KMS-11 (cell line): ENCODE results near the gene AUTS2.

Source experiments
- H2AFZ ChIP-seq: fragments of 200-600 bp; sonication (generic); 2 replicates; pipeline ENCODE4 v1.6.1; 2016; ENCODE audit warnings: antibody characterized with exemption, mixed run types, low read depth
- H3K27ac ChIP-seq: fragments of 200-600 bp; sonication (generic); 2 replicates; pipeline ENCODE4 v1.6.1; 2016; ENCODE audit warnings: mild to moderate bottlenecking, mixed run types
- H3K27me3 ChIP-seq: fragments of 200-600 bp; sonication (generic); 2 replicates; pipeline ENCODE4 v1.6.1; 2017; ENCODE audit warnings: mild to moderate bottlenecking, low read depth, mixed run types, moderate library complexity; ENCODE audit not compliant: insufficient read depth
- H3K36me3 ChIP-seq: fragments of 200-600 bp; sonication (generic); 2 replicates; pipeline ENCODE4 v1.6.1; 2017; ENCODE audit warnings: mild to moderate bottlenecking, mixed run types; ENCODE audit not compliant: insufficient read depth
- H3K4me1 ChIP-seq: fragments of 200-600 bp; sonication (generic); 2 replicates; pipeline ENCODE4 v1.6.1; 2016; ENCODE audit warnings: mild to moderate bottlenecking, low read depth, mixed run types; ENCODE audit not compliant: poor library complexity, severe bottlenecking
- H3K4me2 ChIP-seq: fragments of 200-600 bp; sonication (generic); 2 replicates; pipeline ENCODE4 v1.7.0; 2016; ENCODE audit warnings: mild to moderate bottlenecking, mixed run types
- H3K4me3 ChIP-seq: fragments of 200-600 bp; sonication (generic); IDR thresholded peaks from 2 replicates; pipeline ENCODE4 v1.6.1; 2017; ENCODE audit warnings: low read depth, low read length, mixed read lengths; ENCODE audit not compliant: insufficient read depth
- H3K79me2 ChIP-seq: fragments of 200-600 bp; sonication (generic); 2 replicates; pipeline ENCODE4 v1.6.1; 2016; ENCODE audit warnings: low read depth, mixed run types; ENCODE audit not compliant: insufficient read depth
- H3K9ac ChIP-seq: fragments of 200-600 bp; sonication (generic); 2 replicates; pipeline ENCODE4 v1.6.1; 2016; ENCODE audit warnings: mild to moderate bottlenecking, mixed run types
- H4K20me1 ChIP-seq: fragments of 200-600 bp; sonication (generic); 2 replicates; pipeline ENCODE4 v1.6.1; 2016; ENCODE audit warnings: mild to moderate bottlenecking, mixed run types; ENCODE audit not compliant: insufficient read depth
- TF ChIP-seq, protein P1 (sequence below): fragments of 200-600 bp; sonication (generic); conservative IDR thresholded peaks from 2 replicates; pipeline ENCODE4 v1.6.1; 2017; ENCODE audit warnings: low read depth, mild to moderate bottlenecking, antibody characterized with exemption, low read length, moderate library complexity, mixed read lengths

AUTS2 gene

DNA sequence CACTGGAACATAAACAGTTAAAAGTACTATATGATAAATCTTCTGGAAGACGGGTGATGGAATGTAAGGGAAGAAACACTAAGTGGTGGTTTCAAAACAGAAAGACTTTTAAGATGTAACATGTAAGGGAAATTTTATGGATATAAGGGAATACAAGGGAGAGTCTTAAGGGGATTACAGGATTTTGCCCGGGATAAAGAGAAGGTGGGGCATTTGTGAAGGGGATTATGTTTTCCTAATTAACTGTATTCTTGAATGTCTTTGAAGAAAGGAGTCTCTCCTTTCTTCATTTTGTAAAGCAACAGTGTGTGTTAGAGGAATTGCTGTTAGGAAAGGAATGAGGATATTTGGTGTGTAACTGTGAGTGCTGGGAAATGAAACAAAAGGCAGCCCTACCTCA, 745.2 kb downstream of the AUTS2 start:
- TF ChIP-seq, protein P1, sequence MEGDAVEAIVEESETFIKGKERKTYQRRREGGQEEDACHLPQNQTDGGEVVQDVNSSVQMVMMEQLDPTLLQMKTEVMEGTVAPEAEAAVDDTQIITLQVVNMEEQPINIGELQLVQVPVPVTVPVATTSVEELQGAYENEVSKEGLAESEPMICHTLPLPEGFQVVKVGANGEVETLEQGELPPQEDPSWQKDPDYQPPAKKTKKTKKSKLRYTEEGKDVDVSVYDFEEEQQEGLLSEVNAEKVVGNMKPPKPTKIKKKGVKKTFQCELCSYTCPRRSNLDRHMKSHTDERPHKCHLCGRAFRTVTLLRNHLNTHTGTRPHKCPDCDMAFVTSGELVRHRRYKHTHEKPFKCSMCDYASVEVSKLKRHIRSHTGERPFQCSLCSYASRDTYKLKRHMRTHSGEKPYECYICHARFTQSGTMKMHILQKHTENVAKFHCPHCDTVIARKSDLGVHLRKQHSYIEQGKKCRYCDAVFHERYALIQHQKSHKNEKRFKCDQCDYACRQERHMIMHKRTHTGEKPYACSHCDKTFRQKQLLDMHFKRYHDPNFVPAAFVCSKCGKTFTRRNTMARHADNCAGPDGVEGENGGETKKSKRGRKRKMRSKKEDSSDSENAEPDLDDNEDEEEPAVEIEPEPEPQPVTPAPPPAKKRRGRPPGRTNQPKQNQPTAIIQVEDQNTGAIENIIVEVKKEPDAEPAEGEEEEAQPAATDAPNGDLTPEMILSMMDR: no peak
- H3K9ac ChIP-seq: no peak overlapping the region
- H3K4me1 ChIP-seq: no peaks in the 10 kb centered on the region
- no peaks in the 10 kb centered on the region for H3K79me2 ChIP-seq
- no peak overlapping the region for H3K4me3 ChIP-seq
- H3K27ac ChIP-seq: no peak overlapping the region
- H4K20me1 ChIP-seq: no peaks in the 10 kb centered on the region
- H3K27me3 ChIP-seq: no peaks in the 10 kb centered on the region
- no peak overlapping the region for H3K4me2 ChIP-seq
- H2AFZ ChIP-seq: no peak overlapping the region
- no peaks in the 10 kb centered on the region for H3K36me3 ChIP-seq

DNA sequence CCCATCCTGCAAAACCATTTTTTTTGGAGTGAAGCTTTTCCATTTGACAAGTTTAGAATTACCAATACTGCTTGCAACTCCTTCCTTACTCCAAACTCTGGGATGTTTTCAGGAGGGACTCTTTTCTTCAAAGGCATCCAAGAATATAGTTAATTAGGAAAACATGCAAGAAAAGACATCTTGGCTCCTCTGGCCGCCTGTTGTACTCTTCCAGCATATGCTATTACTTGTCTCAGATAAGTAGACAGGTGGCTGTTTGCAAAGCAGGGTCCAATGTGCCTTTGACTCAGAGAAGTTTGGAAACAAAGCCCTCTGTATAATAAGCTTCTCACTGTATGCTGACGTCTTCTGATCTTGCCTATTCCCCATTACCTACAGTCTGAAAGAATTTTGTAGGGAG, 746.5 kb downstream of the AUTS2 start:
- Histone ChIP-seq H3K36me3 (no peaks in the 10 kb centered on the region), H3K4me1 (no peaks in the 10 kb centered on the region), H3K4me2 (no peak overlapping the region), H3K27ac (no peak overlapping the region), H3K9ac (no peak overlapping the region), H3K79me2 (no peaks in the 10 kb centered on the region), H4K20me1 (no peaks in the 10 kb centered on the region), H3K27me3 (no peaks in the 10 kb centered on the region), H2AFZ (no peak overlapping the region), H3K4me3 (no peak overlapping the region)
- TF ChIP-seq, protein P1: no peak

DNA sequence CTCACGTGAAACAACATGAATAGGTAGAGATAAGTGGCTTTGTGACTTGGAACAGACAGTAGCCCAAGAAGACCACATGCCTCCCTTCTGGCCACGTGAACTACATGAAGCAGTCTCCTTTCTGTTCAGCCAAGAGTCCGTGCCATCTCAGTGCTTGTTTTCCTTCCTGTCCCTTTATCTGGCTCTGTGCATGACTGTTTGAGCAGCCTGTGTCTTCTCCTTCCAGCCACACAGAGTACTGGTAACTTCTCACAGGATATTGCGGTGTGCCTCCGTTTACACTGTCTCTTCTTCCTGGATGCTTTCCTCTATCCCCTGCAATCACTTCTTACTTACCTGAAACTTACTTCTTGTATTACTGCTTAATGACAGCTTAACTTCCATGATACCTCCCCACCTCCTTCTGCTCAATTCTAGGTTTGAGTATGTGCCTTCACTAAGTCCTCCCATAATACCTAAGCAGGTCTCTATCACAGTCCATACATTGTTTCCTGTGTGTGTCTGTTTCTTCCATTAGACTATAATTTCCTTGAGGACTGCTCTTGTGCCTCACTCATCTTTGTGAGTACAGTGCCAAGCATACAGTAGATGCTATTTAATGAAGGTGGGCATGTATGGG, 748.7 kb downstream of the AUTS2 start:
- Histone ChIP-seq H3K4me2 (no peak overlapping the region), H3K79me2 (no peaks in the 10 kb centered on the region), H3K36me3 (no peaks in the 10 kb centered on the region), H2AFZ (no peak overlapping the region), H3K27me3 (no peaks in the 10 kb centered on the region), H3K4me1 (no peaks in the 10 kb centered on the region), H3K27ac (no peak overlapping the region), H4K20me1 (no peaks in the 10 kb centered on the region), H3K4me3 (no peak overlapping the region), H3K9ac (no peak overlapping the region)
- TF ChIP-seq, protein P1: no peak

DNA sequence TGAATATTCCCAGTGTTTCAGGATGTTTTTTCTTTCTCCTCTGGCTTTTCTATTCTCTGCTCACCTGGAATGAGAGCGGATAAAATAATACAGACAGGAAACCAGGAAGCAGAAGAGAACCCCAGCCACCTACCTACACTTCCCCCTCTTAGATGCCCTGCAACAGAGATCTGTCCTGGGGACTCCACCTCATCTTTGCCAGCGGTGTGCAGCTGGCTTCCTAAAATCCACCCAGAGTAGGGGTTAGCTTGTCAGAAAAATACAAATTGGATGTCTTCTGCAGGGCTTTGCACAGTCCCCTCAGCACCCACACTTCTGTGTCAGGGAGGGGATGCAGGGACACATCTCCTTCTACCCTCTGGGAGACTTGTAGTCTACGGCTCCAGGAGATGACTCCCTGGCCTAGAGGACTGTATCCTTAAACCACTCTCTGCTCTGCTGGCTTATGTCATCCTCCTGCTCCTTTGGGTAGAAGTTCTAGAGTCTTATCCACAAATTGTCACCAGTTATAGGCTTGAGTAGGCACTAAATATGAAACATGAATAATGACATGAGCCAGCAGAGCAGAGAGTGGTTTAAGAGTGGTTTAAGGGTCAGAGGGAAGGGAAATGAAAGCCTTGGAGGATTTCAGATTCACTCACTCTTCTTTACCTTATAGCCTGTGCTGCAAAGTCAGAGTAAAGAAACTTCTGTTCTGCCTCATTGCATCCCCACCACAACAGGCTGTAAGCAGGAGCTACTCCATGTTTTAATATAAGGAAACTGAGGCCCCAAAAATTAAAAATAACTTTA, 749.4 kb downstream of the AUTS2 start:
- Histone ChIP-seq H3K27ac (no peak overlapping the region), H3K79me2 (no peaks in the 10 kb centered on the region), H4K20me1 (no peaks in the 10 kb centered on the region), H2AFZ (no peak overlapping the region), H3K4me3 (no peak overlapping the region), H3K4me2 (no peak overlapping the region), H3K36me3 (no peaks in the 10 kb centered on the region), H3K4me1 (no peaks in the 10 kb centered on the region), H3K27me3 (no peaks in the 10 kb centered on the region), H3K9ac (no peak overlapping the region)
- TF ChIP-seq, protein P1: no peak
